ENCODE results near the gene ZNF175. TPM values are rescaled to one million over a fixed set of nuclear protein-coding genes. Genes with fewer than 3 reads are reported as not detected.

Gene ZNF175
- total and polyA plus RNA-seq, 9 of the 15 experiments (the other 6 are each of a cell fraction or from before 2014, with no cell fraction given), result 3.7 to 37.9 (median 14.0) TPM

DNA sequence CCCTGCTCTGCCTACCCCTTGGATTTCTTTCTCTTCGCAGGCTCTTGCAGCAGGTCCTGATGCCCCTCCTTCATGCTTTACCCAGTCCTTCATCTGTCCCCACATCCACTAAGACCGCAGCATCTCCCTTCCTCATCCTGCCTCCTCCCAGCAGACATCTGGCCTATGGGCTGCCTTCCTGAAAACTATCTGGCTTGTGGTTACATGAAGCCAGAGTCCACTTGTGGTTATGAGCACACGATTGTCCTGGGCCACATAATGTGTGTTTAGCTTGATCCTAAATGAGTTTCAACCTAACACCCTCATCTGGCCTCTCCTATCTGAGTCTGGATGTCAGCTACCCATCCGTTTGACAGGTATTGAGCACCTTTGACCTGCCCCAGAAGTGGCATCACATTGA is 5.5 kb upstream of the ZNF175 start (continued):
- TF ChIP-seq, protein P1, sequence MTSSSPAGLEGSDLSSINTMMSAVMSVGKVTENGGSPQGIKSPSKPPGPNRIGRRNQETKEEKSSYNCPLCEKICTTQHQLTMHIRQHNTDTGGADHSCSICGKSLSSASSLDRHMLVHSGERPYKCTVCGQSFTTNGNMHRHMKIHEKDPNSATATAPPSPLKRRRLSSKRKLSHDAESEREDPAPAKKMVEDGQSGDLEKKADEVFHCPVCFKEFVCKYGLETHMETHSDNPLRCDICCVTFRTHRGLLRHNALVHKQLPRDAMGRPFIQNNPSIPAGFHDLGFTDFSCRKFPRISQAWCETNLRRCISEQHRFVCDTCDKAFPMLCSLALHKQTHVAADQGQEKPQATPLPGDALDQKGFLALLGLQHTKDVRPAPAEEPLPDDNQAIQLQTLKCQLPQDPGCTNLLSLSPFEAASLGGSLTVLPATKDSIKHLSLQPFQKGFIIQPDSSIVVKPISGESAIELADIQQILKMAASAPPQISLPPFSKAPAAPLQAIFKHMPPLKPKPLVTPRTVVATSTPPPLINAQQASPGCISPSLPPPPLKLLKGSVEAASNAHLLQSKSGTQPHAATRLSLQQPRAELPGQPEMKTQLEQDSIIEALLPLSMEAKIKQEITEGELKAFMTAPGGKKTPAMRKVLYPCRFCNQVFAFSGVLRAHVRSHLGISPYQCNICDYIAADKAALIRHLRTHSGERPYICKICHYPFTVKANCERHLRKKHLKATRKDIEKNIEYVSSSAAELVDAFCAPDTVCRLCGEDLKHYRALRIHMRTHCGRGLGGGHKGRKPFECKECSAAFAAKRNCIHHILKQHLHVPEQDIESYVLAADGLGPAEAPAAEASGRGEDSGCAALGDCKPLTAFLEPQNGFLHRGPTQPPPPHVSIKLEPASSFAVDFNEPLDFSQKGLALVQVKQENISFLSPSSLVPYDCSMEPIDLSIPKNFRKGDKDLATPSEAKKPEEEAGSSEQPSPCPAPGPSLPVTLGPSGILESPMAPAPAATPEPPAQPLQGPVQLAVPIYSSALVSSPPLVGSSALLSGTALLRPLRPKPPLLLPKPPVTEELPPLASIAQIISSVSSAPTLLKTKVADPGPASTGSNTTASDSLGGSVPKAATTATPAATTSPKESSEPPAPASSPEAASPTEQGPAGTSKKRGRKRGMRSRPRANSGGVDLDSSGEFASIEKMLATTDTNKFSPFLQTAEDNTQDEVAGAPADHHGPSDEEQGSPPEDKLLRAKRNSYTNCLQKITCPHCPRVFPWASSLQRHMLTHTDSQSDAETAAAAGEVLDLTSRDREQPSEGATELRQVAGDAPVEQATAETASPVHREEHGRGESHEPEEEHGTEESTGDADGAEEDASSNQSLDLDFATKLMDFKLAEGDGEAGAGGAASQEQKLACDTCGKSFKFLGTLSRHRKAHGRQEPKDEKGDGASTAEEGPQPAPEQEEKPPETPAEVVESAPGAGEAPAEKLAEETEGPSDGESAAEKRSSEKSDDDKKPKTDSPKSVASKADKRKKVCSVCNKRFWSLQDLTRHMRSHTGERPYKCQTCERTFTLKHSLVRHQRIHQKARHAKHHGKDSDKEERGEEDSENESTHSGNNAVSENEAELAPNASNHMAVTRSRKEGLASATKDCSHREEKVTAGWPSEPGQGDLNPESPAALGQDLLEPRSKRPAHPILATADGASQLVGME (CRISPR knock-in tag; IDR thresholded peaks at IDR 0.05), result peak; percentile 95
- TF ChIP-seq SREBF1 (IDR thresholded peaks at IDR 0.05; ENCODE audit: borderline replicate concordance, low read depth, low read length) (no peak), RBM15 (IDR thresholded peaks at IDR 0.05; ENCODE audit: insufficient read depth, low read length) (no peak), ESRRA (IDR thresholded peaks at IDR 0.05; ENCODE audit: borderline replicate concordance, low read depth) (peak; percentile 76; the same call in 1 of the 2 replicates), TAF1 (IDR thresholded peaks at IDR 0.05; ENCODE audit: control insufficient read depth, extremely low read depth, insufficient read depth, low read length, severe bottlenecking) (no peak), SAFB2 (IDR thresholded peaks at IDR 0.05; ENCODE audit: borderline replicate concordance, low read depth, low read length, severe bottlenecking) (no peak), TCF3 (CRISPR knock-in tag; IDR thresholded peaks at IDR 0.05) (0 out of 2 replicates have a peak, but pooled peaks have one; percentile 21), ZNF408 (CRISPR knock-in tag; IDR thresholded peaks at IDR 0.05; ENCODE audit: low read depth) (no peak), SAP30 (IDR thresholded peaks at IDR 0.05; ENCODE audit: borderline replicate concordance, insufficient read depth, low read depth, low read length, poor library complexity, severe bottlenecking) (no peak), ARHGAP35 (IDR thresholded peaks at IDR 0.05; ENCODE audit: partially characterized antibody) (no peak), LARP7 (IDR thresholded peaks at IDR 0.05) (no peak), PHB (CRISPR knock-in tag; IDR thresholded peaks at IDR 0.05) (no peak), TAF9B (IDR thresholded peaks at IDR 0.05; ENCODE audit: partially characterized antibody) (no peak), KDM4B (IDR thresholded peaks at IDR 0.05; ENCODE audit: borderline replicate concordance in 2 of 2, low read depth in 1 of 2) (no peak), WHSC1 (IDR thresholded peaks at IDR 0.05; ENCODE audit: low read length) (no peak), ZNF184 (CRISPR knock-in tag; IDR thresholded peaks at IDR 0.05) (no peak), CREM (IDR thresholded peaks at IDR 0.05; ENCODE audit: low read depth) (0 out of 2 replicates have a peak, but pooled peaks have one; percentile 14), STAG1 (CRISPR knock-in tag; IDR thresholded peaks at IDR 0.05; ENCODE audit: borderline replicate concordance) (no peak), PRMT5 (CRISPR knock-in tag; IDR thresholded peaks at IDR 0.05) (no peak)
- TF ChIP-seq, protein P2, sequence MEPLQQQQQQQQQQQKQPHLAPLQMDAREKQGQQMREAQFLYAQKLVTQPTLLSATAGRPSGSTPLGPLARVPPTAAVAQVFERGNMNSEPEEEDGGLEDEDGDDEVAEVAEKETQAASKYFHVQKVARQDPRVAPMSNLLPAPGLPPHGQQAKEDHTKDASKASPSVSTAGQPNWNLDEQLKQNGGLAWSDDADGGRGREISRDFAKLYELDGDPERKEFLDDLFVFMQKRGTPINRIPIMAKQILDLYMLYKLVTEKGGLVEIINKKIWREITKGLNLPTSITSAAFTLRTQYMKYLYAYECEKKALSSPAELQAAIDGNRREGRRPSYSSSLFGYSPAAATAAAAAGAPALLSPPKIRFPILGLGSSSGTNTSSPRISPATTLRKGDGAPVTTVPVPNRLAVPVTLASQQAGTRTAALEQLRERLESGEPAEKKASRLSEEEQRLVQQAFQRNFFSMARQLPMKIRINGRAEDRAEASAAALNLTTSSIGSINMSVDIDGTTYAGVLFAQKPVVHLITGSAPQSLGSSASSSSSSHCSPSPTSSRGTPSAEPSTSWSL (CRISPR knock-in tag; IDR thresholded peaks at IDR 0.05; ENCODE audit: borderline replicate concordance), result no peak
- TF ChIP-seq, protein P3, sequence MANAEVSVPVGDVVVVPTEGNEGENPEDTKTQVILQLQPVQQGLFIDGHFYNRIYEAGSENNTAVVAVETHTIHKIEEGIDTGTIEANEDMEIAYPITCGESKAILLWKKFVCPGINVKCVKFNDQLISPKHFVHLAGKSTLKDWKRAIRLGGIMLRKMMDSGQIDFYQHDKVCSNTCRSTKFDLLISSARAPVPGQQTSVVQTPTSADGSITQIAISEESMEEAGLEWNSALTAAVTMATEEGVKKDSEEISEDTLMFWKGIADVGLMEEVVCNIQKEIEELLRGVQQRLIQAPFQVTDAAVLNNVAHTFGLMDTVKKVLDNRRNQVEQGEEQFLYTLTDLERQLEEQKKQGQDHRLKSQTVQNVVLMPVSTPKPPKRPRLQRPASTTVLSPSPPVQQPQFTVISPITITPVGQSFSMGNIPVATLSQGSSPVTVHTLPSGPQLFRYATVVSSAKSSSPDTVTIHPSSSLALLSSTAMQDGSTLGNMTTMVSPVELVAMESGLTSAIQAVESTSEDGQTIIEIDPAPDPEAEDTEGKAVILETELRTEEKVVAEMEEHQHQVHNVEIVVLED (CRISPR knock-in tag; IDR thresholded peaks at IDR 0.05), result no peak

Data from K562 (cell line).